ENCODE measurements around the gene RANBP6.

The RANBP6 gene

GRCh38 chr9:5994493-5994892 lies 20.9 kb downstream of the RANBP6 start:
- in situ Hi-C loops (cut with MboI; ENCODE audit: low sequenced_read_pairs, unreplicated experiment): no loop called here
- no peak for TF ChIP-seq CTCF (IDR thresholded peaks at IDR 0.05; ENCODE audit: borderline replicate concordance, control extremely low read depth, extremely low read depth, insufficient read depth, missing control alignments)
- DNase-seq (ENCODE audit: low spot score): no peak

GRCh38 chr9:5988265-5988664 lies 27.2 kb downstream of the RANBP6 start:
- no peak for TF ChIP-seq CTCF (IDR thresholded peaks at IDR 0.05; ENCODE audit: borderline replicate concordance, control extremely low read depth, extremely low read depth, insufficient read depth, missing control alignments)
- in situ Hi-C loops (cut with MboI; ENCODE audit: low sequenced_read_pairs, unreplicated experiment): no loop called here
- DNase-seq (ENCODE audit: low spot score): no peak

GRCh38 chr9:5983042-5983441 lies 32.4 kb downstream of the RANBP6 start:
- TF ChIP-seq CTCF (IDR thresholded peaks at IDR 0.05; ENCODE audit: borderline replicate concordance, control extremely low read depth, extremely low read depth, insufficient read depth, missing control alignments): no peak
- DNase-seq (ENCODE audit: low spot score): no peak
- in situ Hi-C loops (cut with MboI; ENCODE audit: low sequenced_read_pairs, unreplicated experiment): no loop called here

- TF ChIP-seq CTCF (IDR thresholded peaks at IDR 0.05; ENCODE audit: borderline replicate concordance, control extremely low read depth, extremely low read depth, insufficient read depth, missing control alignments): no peak
- in situ Hi-C loops (cut with MboI; ENCODE audit: low sequenced_read_pairs, unreplicated experiment): no loop called here
- no peak for DNase-seq (ENCODE audit: low spot score)
These were observed 33.1 kb downstream of the RANBP6 start for GRCh38 chr9:5982317-5982716.

- in situ Hi-C loops (cut with MboI; ENCODE audit: low sequenced_read_pairs, unreplicated experiment): no loop called here
- TF ChIP-seq CTCF (IDR thresholded peaks at IDR 0.05; ENCODE audit: borderline replicate concordance, control extremely low read depth, extremely low read depth, insufficient read depth, missing control alignments): no peak
- DNase-seq (ENCODE audit: low spot score): no peak
These were observed 36.9 kb downstream of the RANBP6 start for GRCh38 chr9:5978523-5978922.

- in situ Hi-C loops (cut with MboI; ENCODE audit: low sequenced_read_pairs, unreplicated experiment): no loop called here
- DNase-seq (ENCODE audit: low spot score): peak; percentile 26
These were observed 38.6 kb downstream of the RANBP6 start for GRCh38 chr9:5976674-5977397.

More at GRCh38 chr9:5976674-5977397, 38.6 kb downstream of the RANBP6 start:
- TF ChIP-seq CTCF (IDR thresholded peaks at IDR 0.05; ENCODE audit: borderline replicate concordance, control extremely low read depth, extremely low read depth, insufficient read depth, missing control alignments): peak; percentile 41
